HG03457 (cell line): ENCODE results near the gene KLHL18.
"Not testable (repeated sequence)": the region's sequence is repeated elsewhere in the genome, so short reads cannot be mapped to it uniquely, and the experiment has no call there.

Experiments
- ATAC-seq: cut with Tn5 transposase; IDR thresholded peaks from one replicate; pipeline ENCODE4 v1.9.1; 2021; ENCODE audit warnings: moderate number of reproducible peaks; ENCODE audit not compliant: unreplicated experiment

KLHL18 gene

GRCh38 chr3:47310391-47310790 lies 27.6 kb downstream of the KLHL18 start:
- no peak for ATAC-seq

DNA sequence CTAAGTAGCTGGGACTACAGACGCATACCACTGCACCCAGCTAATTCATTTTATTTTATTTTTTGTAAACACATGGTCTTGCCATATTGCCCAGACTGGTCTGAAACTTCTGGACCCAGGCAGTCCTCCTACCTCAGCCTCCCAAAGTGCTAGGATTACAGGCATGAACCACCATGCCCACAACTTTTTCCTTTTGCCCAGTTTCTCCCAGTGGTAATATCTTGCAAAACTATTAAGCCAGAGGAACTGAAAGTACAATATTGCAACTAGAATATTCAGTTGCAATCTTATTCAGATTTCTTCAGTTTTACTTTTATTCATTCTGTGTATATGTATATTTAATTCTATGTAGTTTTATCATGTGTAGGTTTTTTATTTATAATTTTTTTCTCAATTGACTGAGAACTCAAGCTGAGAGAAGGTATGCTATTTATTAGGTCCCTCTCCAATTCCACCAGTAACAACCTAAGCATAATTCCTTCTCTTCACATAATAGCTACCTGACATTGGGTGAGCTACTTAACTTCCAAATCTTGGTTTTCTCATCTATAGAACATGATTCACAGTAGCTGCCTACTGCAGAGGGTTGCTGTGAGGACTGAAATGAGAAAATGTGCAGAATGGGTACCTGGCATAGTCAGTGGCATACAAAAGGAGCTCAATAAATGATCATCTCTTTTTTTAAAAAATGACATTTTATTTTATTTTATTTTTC lies 30.8 kb downstream of the KLHL18 start:
- no peak for ATAC-seq

- no peak for ATAC-seq
These were observed 31.5 kb downstream of the KLHL18 start for GRCh38 chr3:47314056-47314764.

DNA sequence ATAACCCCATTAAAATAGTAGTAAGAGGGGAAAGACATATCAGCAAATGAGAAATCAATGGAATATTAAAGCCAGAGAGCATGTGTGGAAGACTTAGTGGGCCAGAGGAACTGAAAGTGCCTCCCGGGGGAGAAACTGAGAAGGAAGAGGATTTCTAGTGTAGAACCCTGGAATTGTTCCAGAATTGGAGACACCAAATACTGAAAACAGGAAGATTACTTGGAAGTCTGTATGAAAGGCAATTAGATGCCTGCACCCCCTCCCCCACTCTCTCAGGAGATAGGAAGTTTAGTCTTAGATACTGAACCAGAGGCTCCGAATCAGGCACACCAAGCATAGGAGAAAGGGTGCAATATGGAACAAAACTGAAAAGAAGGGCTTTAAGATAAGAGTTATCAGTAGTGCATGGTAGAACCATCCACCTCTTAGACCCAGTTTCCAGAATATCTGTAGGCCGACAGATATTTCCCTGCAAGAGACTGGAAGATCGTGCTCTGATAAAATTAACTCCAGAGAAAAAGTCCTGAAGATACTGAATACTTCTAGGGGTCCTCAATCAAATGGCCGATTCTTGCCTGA lies 32.4 kb downstream of the KLHL18 start:
- no peak for ATAC-seq

- not testable (repeated sequence) for ATAC-seq
These were observed 33.4 kb downstream of the KLHL18 start for GRCh38 chr3:47316151-47316550.

- no peak for ATAC-seq
These were observed 36.2 kb downstream of the KLHL18 start for GRCh38 chr3:47318916-47319315.

DNA sequence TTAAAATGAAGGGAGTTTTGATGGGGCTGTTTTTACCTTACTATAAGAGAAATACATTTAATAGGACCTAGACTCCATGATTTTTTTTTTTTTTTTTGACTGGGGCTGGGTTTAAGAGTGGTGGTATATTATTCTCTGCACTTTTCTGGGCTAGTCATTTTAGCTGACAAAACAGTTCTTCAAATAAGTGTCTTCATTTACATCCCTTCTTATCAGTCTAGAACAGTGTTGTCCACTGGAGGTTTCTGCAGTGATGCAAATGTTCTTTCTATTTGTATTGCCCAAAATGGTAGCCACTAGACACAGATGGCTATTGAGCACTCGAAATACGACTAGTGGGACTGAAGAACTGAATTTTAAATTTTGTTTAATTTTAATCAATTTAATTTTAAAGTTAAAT lies 37.2 kb downstream of the KLHL18 start:
- no peak for ATAC-seq

GRCh38 chr3:47323431-47324277 lies 40.9 kb downstream of the KLHL18 start:
- no peak for ATAC-seq

- no peak for ATAC-seq
These were observed 41.6 kb downstream of the KLHL18 start for GRCh38 chr3:47324278-47324865.

- ATAC-seq: no peak
These were observed 51.2 kb downstream of the KLHL18 start for GRCh38 chr3:47333907-47334306.

DNA sequence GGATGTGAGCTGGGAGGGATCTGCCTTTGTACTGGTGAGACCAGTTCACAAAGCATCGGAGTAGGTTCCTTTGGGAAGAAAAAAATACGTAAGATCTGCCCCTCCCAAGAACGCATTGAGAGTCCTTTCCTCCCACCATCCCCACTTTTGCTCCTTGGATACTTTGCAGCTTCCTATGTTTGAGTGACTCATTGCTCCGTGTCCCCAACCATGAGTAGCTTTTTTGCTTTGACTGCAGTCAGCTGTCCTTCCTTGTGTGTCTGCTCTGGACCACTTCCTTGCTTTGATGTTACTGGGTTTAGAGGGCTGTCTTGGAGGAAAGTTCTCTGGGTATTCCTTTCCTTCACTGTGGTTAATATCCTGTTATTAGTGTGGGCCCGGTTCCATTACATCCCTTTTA lies 54.9 kb downstream of the KLHL18 start:
- ATAC-seq: no peak

DNA sequence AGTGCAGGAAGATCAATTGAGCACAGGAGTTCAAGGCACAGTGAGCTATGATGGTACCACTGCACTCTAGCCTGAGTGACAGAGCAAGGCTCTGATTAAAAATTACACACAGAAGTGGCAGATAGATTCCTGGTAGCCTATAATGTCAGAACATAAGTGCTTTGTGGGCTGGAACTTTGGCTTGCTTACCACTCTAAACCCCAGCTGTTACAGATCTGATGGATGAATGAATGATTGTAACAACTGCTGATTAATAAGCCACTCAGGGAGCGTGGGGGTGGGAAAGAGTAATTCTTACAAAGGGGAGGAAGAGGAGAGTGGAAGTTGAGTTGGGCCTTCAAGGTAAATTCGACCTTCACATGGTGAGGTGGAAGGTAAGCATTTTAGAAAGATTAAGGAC lies 57.2 kb downstream of the KLHL18 start:
- ATAC-seq: no peak

DNA sequence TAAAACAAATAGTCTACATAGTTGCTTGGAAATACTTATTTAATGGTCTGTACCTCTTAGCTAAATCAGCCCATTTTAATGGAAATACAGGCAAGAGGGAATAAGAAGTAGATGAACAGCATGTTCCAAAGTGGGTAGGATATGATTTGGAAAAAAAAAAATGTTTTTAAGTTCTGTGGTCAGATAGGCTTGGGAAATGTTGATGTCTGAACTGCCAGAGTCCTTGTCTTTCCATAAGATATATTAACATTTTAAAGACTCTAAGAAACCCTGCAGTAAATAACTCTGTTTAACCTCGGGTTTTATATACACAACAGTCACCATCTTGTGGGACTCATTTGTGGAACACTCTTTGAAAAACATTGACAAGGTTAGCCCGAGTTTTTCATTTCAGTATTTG lies 58.1 kb downstream of the KLHL18 start:
- ATAC-seq: no peak

DNA sequence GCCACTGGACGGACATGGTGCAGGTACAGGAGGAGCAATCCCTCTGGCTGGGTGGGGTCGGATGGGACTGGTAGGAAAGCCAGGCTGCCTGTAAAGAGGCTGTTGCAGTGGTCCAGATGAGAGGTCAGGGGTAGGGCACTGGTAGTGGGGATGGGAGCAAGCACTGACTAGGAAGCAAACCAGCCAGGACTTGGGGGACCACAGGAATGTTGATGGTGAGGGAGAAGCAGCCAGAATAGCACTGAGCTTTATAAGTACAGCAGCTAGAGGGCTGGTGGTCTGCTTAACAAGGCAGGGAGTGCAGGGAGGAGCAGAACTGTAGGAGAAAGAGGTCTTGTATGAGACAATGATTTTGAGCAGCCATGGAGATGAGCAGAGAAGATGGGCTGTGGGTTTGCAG lies 59.4 kb downstream of the KLHL18 start:
- ATAC-seq: no peak

GRCh38 chr3:47342812-47343211 lies 60.1 kb downstream of the KLHL18 start:
- no peak for ATAC-seq

- ATAC-seq: no peak
These were observed 60.8 kb downstream of the KLHL18 start for GRCh38 chr3:47343471-47343971.

DNA sequence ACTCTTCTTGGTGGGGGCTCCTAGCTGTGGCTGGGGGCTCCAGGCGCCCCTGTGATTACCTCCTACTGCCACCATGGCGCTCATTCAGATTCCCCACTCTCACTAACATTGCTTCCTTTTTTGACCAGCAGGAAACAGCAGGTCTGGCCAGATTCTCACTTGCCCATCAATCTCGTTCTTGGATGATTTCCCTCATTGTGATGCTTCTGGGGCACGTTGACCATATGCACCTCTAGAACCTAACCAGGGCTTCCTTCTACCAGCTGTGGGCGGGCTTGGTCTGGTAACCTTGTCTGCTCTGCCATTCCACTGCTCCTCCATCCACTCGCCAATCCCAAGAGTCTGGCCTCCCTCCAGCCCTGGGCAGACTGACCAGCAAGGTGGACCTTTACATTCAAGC lies 62.2 kb downstream of the KLHL18 start:
- ATAC-seq: no peak

DNA sequence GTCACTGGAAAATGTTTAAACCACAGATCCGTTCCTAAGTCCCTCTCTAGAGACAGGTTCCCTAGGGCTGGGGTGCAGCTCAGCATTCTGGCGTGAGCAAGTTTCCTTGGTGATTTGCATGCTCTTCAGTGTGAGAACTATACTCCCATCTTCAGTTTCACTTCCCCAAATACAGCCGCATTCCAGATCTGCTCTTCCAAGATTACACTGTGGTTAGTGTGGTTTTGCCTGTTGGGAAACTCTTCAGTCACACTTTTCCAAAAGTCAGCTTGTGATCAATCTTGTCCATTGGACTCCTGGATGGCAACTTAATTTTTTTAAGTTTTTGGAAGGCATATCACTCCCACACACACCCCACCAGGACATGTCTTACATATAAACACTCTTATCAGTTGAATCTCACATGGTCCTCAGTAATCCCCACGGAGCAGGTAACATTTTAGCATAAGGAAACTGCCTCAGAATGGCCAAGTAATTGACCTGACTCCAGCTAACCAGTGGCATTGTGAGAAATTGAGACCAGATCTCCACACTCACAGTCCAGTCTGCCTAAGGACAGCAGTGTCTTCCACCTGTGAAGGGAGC lies 64.6 kb downstream of the KLHL18 start:
- no peak for ATAC-seq

GRCh38 chr3:47348411-47349154 lies 65.8 kb downstream of the KLHL18 start:
- no peak for ATAC-seq

GRCh38 chr3:47355010-47355409 lies 72.3 kb downstream of the KLHL18 start:
- ATAC-seq: no peak
